Ecto neural progenitor cell (in vitro differentiated cells): ENCODE measurements around the gene GPR176.
"Not testable (repeated sequence)": the region's sequence is repeated elsewhere in the genome, so short reads cannot be mapped to it uniquely, and the experiment has no call there.

Source experiments
- DNase-seq: peaks from one replicate; pipeline ENCODE4 v3.0.0-alpha.2; 2018; ENCODE audit warnings: low spot score

GPR176 gene

GRCh38 chr15:39935241-39935640, 15.2 kb upstream of the GPR176 start:
- DNase-seq, result no peak

GRCh38 chr15:39934397-39935071, 14.5 kb upstream of the GPR176 start:
- no peak for DNase-seq

GRCh38 chr15:39931615-39932014, 11.5 kb upstream of the GPR176 start:
- DNase-seq, result no peak

DNA sequence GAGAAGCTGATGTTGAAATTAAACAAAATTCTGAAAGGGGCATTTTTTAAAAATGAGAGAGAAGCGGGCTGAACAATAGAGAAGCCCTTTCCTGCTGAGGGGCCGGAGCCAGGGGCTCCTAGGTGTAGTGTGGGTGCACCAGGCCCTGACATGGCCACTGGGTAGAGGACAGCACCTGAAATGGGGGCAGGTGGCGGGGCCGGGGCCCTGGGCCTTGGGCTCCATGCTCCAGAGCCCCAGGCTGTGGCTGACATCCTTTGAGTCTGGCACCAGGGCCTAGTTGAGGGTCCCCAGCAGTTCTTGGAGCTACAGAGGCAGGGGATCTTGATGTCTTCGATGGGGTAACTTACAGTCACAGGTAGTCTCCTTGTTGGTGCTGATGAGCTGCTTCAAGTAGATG, 6.5 kb upstream of the GPR176 start:
- no peak for DNase-seq

DNA sequence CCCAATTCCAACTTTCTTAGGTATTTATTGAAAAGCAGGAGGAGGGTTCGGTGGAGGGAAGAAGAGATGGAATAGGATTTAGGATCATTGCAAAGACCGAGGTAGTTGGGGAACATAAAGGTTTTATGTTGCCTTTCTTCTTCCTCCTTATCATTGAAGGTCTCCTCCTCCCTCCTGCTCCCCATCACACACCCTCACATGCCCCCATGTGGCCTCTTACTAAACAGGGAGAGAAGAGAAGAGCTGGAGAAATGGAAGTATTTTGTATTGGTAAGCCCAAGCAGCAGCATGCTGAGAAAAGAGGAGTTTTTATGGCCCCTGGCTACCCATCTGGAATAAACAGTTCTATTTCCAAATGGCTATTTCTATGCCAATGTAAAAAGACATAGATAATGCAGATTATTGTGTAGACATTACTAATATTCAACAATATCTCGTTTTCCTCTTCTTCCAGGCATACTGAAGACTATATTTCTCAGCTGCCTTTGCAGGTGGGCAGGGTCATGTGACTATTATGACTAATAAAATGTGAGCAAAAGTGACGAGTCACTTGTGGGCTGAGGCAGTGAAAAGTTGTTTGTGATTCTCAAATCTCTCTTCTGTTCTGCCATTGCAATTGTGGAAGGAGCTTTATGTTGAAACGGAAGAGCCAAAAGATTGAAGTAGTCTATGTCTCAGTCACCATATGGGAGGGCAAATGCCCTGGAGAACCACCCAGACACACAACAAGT, 5.2 kb upstream of the GPR176 start:
- DNase-seq, result no peak

DNA sequence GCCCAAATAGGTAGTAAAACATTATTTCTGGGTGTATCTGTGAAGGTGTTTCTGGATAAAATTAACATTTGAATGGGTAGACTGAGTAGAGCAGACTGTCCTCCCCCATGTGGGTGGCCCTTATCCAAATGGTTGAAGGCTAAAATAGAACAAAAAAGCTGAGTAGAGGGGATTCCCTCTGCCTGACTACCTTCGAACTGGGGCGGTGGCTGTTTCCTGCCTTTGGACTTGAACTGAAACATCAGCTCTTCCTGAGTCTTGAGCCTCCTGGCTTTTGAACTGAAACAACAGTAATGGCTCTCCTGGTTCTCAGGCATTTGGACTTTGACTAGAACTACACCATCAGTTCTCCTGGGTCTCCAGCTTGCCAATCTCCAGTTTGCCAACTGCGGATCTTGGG, 4.4 kb upstream of the GPR176 start:
- DNase-seq, result no peak

DNA sequence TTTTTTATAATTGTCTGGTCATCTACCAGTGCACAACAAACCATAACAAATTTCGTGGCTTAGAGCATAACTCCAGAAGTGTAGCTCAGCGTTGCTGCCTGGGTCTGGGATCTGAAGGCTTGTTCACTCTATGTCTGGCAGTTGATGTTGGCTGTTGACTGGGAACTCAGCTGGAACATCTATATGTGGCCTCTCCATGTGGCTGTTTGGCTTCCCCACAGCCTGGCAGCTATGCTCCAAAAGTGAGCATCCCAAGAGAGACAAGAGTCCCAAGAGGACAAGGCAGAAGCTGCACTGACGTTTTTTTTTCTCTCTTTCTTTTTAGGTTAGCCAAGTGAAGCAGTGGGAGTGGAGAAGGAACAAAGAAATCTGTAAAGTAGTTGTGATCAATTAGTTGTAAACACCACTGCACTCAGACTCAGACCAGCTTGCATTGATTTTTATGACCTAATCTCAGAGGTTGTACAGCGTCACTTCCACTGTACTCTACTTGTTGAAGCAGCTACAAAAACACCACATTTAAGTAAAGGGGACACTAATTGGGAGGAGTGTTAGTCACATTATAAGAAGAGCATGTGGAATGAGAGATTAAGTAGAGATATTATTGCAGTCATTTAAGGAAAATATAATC, 2.5 kb upstream of the GPR176 start:
- DNase-seq, result no peak

- DNase-seq, result no peak
Measured at GRCh38 chr15:39921274-39921638, 1.2 kb upstream of the GPR176 start.

DNA sequence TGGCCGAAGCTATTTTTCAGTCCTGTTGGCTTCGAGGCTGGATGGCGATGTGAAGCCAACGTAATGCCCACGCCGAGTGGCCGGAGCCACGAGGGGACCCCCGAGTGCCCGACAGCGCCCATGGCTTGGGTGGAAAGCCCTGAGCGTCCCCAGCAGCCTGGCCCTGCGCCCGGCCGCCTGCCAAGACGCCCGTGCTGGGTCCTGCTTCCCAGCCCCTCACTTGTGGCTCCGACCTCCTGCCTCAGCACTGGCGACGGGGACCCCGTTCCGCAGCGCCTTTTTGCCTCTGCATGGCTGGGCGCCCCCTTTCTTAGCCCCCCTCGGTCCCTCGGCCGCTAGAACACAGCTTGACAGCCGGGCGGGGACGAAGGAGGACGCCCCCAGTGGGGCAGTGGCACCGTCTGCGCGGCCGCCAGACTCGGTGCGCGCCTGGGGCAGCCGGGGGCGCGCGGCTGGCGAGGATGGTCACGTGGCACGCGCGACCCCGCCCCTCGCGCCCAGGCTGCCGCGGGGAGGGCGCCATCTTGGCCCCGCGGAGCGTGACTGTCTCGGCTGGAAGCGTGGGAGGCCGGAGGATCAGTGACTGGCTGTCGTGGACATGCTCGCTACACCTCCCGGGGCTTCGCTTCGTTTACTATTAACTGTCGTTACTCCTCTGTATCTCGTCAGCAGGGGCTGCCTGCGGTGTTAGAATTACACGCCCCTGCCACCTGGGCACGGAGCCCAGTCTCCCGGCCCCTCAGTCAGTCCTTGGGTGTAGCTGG, 626 bp upstream of the GPR176 start:
- DNase-seq, result peak; percentile 83

DNA sequence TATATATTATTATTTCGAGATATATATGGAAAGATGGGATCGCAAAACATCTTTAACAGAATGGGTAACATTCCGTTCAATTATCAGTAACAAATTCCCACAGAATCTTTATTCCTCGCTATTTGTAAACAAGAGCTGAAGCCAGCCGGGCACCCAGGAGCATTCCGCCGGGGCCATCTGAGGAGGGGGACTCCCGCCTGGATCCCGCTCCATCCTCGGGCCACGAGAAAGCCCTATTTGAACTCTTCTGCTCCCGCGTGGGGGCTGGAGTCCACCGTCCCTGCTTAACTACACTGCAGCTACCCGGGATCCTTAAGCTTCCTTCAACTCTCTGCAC, 687 bp downstream of the GPR176 start:
- DNase-seq, result no peak

DNA sequence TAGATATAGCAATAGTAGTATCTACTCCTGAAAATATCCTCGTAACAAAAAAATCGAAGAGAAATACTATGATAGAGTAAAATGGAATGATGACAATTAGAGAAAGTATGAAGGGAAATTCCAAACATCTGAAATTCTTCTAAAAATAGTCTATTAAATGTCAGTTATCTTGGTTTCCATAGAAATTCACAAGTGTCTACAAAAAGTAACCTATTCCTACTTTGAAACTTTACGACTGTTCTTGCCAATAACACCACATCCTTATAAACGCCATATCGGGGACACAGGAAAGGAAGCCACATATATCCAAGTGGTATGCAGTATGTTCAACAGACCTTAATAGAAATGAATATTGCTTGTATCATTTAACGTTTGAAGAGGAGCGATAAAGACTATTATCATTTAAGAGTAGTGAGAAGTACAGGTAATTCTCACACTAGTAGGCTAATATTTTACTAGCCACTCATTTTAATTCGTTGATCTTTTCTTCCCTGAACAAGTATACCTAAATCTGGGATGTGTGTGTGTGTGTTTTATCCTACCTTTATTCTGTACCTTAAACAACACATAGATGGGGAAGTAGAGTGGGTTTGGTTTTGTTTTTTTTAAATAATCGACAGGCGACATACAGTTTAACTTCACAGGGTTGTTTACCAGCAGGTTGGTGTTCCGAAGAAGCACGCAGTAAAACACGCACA, 1.2 kb downstream of the GPR176 start:
- DNase-seq, result no peak

DNA sequence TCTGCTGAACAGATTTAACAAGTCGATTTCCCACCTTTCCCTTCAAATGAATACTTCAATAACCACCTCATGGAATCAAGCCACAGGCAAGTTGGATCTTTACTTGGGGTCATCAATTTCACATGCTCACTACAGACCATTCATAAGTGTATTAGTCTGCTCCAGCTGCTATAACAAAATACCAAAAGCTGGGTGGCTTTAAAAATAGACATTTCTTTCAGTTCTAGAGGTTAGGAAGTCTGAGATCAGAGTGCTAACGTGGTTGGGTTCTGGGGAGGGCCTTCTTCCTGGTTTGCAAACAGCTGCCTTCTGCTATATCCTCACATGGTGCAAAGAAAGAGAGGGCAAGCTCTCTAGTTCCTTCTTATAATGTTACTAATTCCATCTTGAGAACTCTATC, 5.1 kb downstream of the GPR176 start:
- DNase-seq, result no peak

DNA sequence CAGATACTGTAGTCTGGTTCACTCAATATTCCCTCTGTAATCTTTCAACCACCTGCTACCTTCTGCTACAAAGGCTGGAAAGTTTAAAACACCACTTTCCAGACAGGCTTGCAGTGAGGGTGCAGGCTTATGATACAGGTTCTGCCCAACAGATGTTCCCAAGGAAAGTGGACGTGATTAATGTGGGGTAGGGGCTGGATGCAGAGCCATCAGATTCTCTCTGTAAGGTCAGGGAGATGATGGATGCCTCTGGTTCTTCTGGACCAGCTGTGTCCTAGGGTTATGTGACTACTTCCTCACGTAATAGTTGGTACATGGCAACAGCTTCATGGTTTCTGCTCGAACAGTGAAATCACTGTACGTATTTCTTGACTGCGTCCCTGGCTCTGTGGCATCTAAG, 11.1 kb downstream of the GPR176 start:
- no peak for DNase-seq

DNA sequence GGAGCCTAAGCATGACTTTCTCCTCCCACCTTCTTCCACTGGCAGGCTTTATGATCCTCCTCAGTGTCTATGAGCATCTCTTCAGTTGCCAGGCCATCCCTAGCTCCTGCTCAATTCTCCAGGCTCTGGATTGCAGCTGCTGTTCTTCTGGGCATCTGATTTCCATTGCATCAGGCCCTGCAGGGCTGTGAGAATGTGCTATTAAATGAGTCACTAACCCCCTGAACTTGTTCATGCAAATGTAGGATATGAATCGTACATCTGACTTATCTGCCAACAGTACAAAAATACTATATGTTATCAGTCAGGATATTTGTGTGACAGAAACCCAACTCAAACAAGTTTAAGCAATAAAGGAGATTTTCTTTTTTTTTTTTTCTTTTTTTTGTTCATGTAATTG, 11.9 kb downstream of the GPR176 start:
- no peak for DNase-seq

DNA sequence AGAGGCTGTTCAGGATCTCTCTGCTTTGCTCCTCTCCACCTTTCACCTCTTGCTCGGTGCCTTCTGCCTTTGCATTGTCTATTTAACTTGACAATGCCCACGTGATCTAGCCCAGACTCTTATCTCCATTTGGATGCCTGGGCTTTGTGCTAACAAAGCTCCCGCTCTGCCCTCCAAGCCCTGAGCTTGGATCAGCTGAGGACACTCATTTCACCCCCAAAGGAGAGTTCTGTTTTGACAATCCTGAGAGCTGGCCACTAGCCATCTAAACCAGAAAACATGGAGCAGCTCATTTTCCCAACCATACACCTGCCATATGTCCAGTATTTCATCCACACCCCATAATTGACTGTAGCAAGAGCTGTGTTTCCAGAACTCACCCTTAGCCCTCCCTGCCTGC, 12.8 kb downstream of the GPR176 start:
- DNase-seq, result no peak

- DNase-seq, result no peak
Measured at GRCh38 chr15:39904115-39904514, 16.0 kb downstream of the GPR176 start.

- DNase-seq, result no peak
Measured at GRCh38 chr15:39898317-39898716, 21.7 kb downstream of the GPR176 start.

DNA sequence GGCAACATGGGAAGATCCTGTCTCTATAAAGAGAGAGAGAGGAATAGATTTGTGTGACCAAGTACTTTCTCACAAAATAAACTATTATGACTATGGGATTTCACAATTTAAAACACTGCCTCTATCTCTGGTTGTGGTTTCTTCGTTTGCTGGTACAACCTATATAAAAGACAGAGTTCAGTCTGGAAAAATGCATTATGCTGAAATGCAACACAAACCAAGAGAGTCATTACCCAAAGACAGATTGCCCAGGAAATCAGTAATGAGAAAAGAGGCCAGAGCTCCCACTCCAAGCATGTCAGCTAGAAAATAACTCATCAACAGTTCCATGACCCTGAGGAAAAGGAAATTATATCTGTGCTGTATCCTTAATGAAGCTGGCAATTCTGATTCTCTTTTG, 23.2 kb downstream of the GPR176 start:
- no peak for DNase-seq

GRCh38 chr15:39896101-39896500, 24.0 kb downstream of the GPR176 start:
- DNase-seq, result no peak

DNA sequence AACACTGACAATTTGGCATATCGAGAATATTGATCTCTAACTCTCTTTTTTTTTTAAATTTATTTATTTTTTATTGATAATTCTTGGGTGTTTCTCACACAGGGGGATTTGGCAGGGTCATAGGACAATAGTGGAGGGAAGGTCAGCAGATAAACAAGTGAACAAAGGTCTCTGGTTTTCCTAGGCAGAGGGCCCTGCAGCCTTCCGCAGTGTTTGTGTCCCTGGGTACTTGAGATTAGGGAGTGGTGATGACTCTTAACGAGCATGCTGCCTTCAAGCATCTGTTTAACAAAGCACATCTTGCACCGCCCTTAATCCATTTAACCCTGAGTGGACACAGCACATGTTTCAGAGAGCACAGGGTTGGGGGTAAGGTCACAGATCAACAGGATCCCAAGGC, 27.0 kb downstream of the GPR176 start:
- DNase-seq, result not testable (repeated sequence)

- DNase-seq, result no peak
Measured at GRCh38 chr15:39892418-39892817, 27.6 kb downstream of the GPR176 start.

- DNase-seq, result no peak
Measured at GRCh38 chr15:39890621-39891020, 29.4 kb downstream of the GPR176 start.
